ENCODE results near the gene OGFRL1. TPM values are rescaled to one million over a fixed set of nuclear protein-coding genes. Genes with fewer than 3 reads are reported as not detected.

The OGFRL1 gene
- total and polyA plus RNA-seq, 2 of the 13 experiments (the other 11 are each of a cell fraction or from before 2014, with no cell fraction given), result 0.26 to 0.80 TPM

DNA sequence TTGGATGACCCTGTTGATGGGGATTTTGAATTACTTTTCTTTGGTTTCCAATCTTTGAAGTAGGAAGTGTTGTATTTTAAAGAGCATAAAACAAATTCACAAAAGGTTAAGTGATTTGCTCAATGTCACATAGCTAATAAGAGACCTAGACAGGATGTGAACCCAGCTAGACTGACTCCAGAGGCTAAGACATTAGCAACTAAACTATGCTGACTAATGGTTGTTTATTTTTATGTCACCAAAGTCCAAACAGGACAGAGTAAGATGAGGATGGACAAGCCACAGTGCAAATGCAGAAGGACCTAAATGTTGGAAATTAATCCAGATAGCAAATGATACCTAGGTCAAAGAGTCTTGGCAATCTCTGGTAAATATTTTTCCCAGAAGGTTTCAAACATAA, 38.0 kb downstream of the OGFRL1 start:
- in situ Hi-C loops (cut with HindIII; ENCODE audit: extremely low pct_ligation_motif_present, low pct_unique_long_range_greater_than_20kb) (no loop called here), intact Hi-C loops (cut with micrococcal nuclease; ENCODE audit: unreplicated experiment) (no loop called here)
- no peak for TF ChIP-seq ATRX (CRISPR knock-in tag; IDR thresholded peaks at IDR 0.05; ENCODE audit: borderline replicate concordance)
- TF ChIP-seq, protein P1, sequence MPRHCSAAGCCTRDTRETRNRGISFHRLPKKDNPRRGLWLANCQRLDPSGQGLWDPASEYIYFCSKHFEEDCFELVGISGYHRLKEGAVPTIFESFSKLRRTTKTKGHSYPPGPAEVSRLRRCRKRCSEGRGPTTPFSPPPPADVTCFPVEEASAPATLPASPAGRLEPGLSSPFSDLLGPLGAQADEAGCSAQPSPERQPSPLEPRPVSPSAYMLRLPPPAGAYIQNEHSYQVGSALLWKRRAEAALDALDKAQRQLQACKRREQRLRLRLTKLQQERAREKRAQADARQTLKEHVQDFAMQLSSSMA (CRISPR knock-in tag; IDR thresholded peaks at IDR 0.05), result no peak
- 0 out of 4 replicates have a peak, but pooled peaks of 1 of the 2 experiments have one; percentile 4 for TF ChIP-seq MAFK (conservative IDR thresholded peaks at IDR 0.05 in 1 of 2, IDR thresholded peaks at IDR 0.05 in 1 of 2; ENCODE audit: low read length in 2 of 2)
- H2AFZ ChIP-seq (ENCODE audit: low read length), result no peak overlapping the region
- H3K4me1 ChIP-seq (ENCODE audit: insufficient read depth, low read length), result no peaks in the 10 kb centered on the region
- H3K4me3 ChIP-seq (replicated peaks in 1 of 3; ENCODE audit: insufficient read depth in 1 of 3, low read depth in 2 of 3, low read length in 3 of 3), result no peak overlapping the region
- H3K27ac ChIP-seq (ENCODE audit: extremely low read length, insufficient read depth, low read length), result no peak overlapping the region
- no TSS peak for BruUV-seq (replicated peaks)
- H3K27me3 ChIP-seq (ENCODE audit: control insufficient read depth in 1 of 2, insufficient read depth in 2 of 2, low read length in 2 of 2), result no peaks in the 10 kb centered on the region; a peak in 2 of 5 replicates
- CTCF ChIA-PET (ENCODE audit: low intra/inter-chr PET ratio, low total read pairs), result no interaction called here
- no peak for DNase-seq (ENCODE audit: low spot score)
- H3K9me3 ChIP-seq (ENCODE audit: low read length), result no peaks in the 10 kb centered on the region
- no peaks in the 10 kb centered on the region for H3K36me3 ChIP-seq (replicated peaks in 1 of 2; ENCODE audit: control insufficient read depth in 1 of 2, insufficient read depth in 2 of 2, low read length in 2 of 2)
- H3K9ac ChIP-seq (ENCODE audit: insufficient read depth, low read depth, low read length), result no peak overlapping the region
- no peak for ATAC-seq
- H4K20me1 ChIP-seq (ENCODE audit: insufficient read depth, low read length), result no peaks in the 10 kb centered on the region
- no peak for FAIRE-seq
- POLR2A ChIA-PET, result no interaction called here
- H3K4me2 ChIP-seq (ENCODE audit: low read depth, low read length), result no peak overlapping the region
- H3K79me2 ChIP-seq (ENCODE audit: insufficient read depth, low read length), result no peaks in the 10 kb centered on the region

DNA sequence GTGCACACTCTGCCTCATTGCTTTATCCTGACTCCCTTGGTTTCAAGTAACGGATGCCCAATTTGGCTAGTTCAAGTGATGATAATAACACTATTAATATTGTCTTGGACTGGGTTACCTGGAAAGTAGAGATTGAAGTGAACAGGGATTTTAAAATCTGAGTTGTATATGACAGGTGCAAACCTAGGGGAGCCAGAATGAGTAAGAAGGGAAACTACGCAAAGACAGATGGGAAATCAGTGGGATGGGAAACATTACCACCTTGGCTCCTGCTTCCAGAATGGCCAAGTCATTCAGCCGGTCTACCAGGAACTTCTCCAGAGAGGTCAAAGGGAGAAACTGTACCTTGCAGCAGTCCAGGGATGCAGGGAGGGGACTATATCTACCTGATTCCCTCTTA, 41.9 kb downstream of the OGFRL1 start:
- DNase-seq (ENCODE audit: low spot score), result no peak
- FAIRE-seq, result no peak
- H4K20me1 ChIP-seq (ENCODE audit: insufficient read depth, low read length), result no peaks in the 10 kb centered on the region
- no peaks in the 10 kb centered on the region for H3K4me1 ChIP-seq (ENCODE audit: insufficient read depth, low read length)
- 45% methylated on average over 3 of the region's 3 CpGs for WGBS (ENCODE audit: low lambda C conversion rate)
- TF ChIP-seq SOX6 (IDR thresholded peaks at IDR 0.05) (no peak), SOX6 (CRISPR knock-in tag; IDR thresholded peaks at IDR 0.05) (no peak), MZF1 (CRISPR knock-in tag; IDR thresholded peaks at IDR 0.05; ENCODE audit: borderline replicate concordance) (no peak), ZMAT3 (CRISPR knock-in tag; conservative IDR thresholded peaks at IDR 0.05) (no peak), POLR2AphosphoS5 (IDR thresholded peaks at IDR 0.05; ENCODE audit: low read depth, low read length) (no peak), NFYB (CRISPR knock-in tag; IDR thresholded peaks at IDR 0.05) (no peak), ZBTB38 (CRISPR knock-in tag; IDR thresholded peaks at IDR 0.05) (no peak), MEIS2 (CRISPR knock-in tag; IDR thresholded peaks at IDR 0.05) (no peak)
- TF ChIP-seq, protein P2, sequence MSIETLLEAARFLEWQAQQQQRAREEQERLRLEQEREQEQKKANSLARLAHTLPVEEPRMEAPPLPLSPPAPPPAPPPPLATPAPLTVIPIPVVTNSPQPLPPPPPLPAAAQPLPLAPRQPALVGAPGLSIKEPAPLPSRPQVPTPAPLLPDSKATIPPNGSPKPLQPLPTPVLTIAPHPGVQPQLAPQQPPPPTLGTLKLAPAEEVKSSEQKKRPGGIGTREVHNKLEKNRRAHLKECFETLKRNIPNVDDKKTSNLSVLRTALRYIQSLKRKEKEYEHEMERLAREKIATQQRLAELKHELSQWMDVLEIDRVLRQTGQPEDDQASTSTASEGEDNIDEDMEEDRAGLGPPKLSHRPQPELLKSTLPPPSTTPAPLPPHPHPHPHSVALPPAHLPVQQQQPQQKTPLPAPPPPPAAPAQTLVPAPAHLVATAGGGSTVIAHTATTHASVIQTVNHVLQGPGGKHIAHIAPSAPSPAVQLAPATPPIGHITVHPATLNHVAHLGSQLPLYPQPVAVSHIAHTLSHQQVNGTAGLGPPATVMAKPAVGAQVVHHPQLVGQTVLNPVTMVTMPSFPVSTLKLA (IDR thresholded peaks at IDR 0.05), result no peak
- TF ChIP-seq, protein P3, sequence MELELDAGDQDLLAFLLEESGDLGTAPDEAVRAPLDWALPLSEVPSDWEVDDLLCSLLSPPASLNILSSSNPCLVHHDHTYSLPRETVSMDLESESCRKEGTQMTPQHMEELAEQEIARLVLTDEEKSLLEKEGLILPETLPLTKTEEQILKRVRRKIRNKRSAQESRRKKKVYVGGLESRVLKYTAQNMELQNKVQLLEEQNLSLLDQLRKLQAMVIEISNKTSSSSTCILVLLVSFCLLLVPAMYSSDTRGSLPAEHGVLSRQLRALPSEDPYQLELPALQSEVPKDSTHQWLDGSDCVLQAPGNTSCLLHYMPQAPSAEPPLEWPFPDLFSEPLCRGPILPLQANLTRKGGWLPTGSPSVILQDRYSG (CRISPR knock-in tag; IDR thresholded peaks at IDR 0.05), result no peak
- H2AFZ ChIP-seq (ENCODE audit: low read length), result no peak overlapping the region
- no peak overlapping the region for H3K27ac ChIP-seq (ENCODE audit: extremely low read length, insufficient read depth, low read length)
- no peaks in the 10 kb centered on the region; a peak in 3 of 5 replicates for H3K27me3 ChIP-seq (ENCODE audit: control insufficient read depth in 1 of 2, insufficient read depth in 2 of 2, low read length in 2 of 2)
- no peak overlapping the region for H3K4me3 ChIP-seq (replicated peaks in 1 of 3; ENCODE audit: insufficient read depth in 1 of 3, low read depth in 2 of 3, low read length in 3 of 3)
- POLR2A ChIA-PET, result no interaction called here
- H3K79me2 ChIP-seq (ENCODE audit: insufficient read depth, low read length), result no peaks in the 10 kb centered on the region
- no peak overlapping the region for H3K4me2 ChIP-seq (ENCODE audit: low read depth, low read length)
- BruUV-seq (replicated peaks), result no TSS peak
- CTCF ChIA-PET (ENCODE audit: low intra/inter-chr PET ratio, low total read pairs), result no interaction called here
- no peak overlapping the region for H3K9ac ChIP-seq (ENCODE audit: insufficient read depth, low read depth, low read length)
- ATAC-seq, result no peak
- in situ Hi-C loops (cut with HindIII; ENCODE audit: extremely low pct_ligation_motif_present, low pct_unique_long_range_greater_than_20kb), result no loop called here
- H3K36me3 ChIP-seq (replicated peaks in 1 of 2; ENCODE audit: control insufficient read depth in 1 of 2, insufficient read depth in 2 of 2, low read length in 2 of 2), result no peaks in the 10 kb centered on the region
- intact Hi-C loops (cut with micrococcal nuclease; ENCODE audit: unreplicated experiment), result no loop called here
- no peaks in the 10 kb centered on the region for H3K9me3 ChIP-seq (ENCODE audit: low read length)

All from HepG2 (cell line).